HepG2 (cell line): Measurements from ENCODE around the gene SFMBT1. TPM values are rescaled to one million over a fixed set of nuclear protein-coding genes. Genes with fewer than 3 reads are reported as not detected.

Source experiments
- EP300 ChIP-seq, 3 experiments: sonication (generic) in 1 of 3; formaldehyde crosslinking in 1 of 3; IDR thresholded peaks; 2 replicates each; pipeline versions ENCODE4 v1.5.1 to v1.6.1; 2011 to 2020; ENCODE audit warnings: low read depth in 2 of 3, low read length in 2 of 3, borderline replicate concordance in 1 of 3, improper control_type of control experiment in 1 of 3, mild to moderate bottlenecking in 1 of 3, missing genetic modification reagents in 1 of 3, moderate library complexity in 1 of 3
- FOXA3 ChIP-seq: IDR thresholded peaks from 2 replicates; pipeline ENCODE4 v1.6.1; 2016; ENCODE audit warnings: missing genetic modification reagents, missing compliant biosample characterization
- FOXJ3 ChIP-seq: sonication (generic); formaldehyde crosslinking; IDR thresholded peaks from 2 replicates; pipeline ENCODE4 v1.4.0; 2020; ENCODE audit warnings: missing genetic modification reagents, mild to moderate bottlenecking, borderline replicate concordance
- JUNB ChIP-seq: sonication (generic); formaldehyde crosslinking; IDR thresholded peaks from 2 replicates; pipeline ENCODE4 v1.8.0; 2022; ENCODE audit warnings: missing genetic modification reagents, mild to moderate bottlenecking, borderline replicate concordance
- MAFF ChIP-seq: IDR thresholded peaks from 2 replicates; pipeline ENCODE4 v1.6.1; 2011; ENCODE audit warnings: low read depth, low read length, improper control_type of control experiment
- PHF20 ChIP-seq: sonication (generic); formaldehyde crosslinking; IDR thresholded peaks from 2 replicates; pipeline ENCODE4 v1.5.0; 2020; ENCODE audit warnings: mild to moderate bottlenecking, missing genetic modification reagents
- SETDB1 ChIP-seq: sonication (generic); formaldehyde crosslinking; IDR thresholded peaks from 2 replicates; pipeline ENCODE4 v1.5.1; 2020; ENCODE audit warnings: missing genetic modification reagents, mild to moderate bottlenecking, borderline replicate concordance
- SOX6 ChIP-seq, 2 experiments: fragments of 450-650 bp in 1 of 2; sonication (generic) in 1 of 2; formaldehyde crosslinking in 1 of 2; IDR thresholded peaks; 2 replicates each; pipeline versions ENCODE4 v1.4.0 to v1.6.1; 2017 to 2020; ENCODE audit warnings: antibody characterized with exemption in 1 of 2, mild to moderate bottlenecking in 1 of 2, missing genetic modification reagents in 1 of 2
- SPEN ChIP-seq: sonication (generic); formaldehyde crosslinking; IDR thresholded peaks from 2 replicates; pipeline ENCODE4 v1.5.1; 2020; ENCODE audit warnings: low read depth, mild to moderate bottlenecking, missing genetic modification reagents
- SRSF1 ChIP-seq: fragments of 200-400 bp; formaldehyde crosslinking; optimal IDR thresholded peaks from 2 replicates; pipeline ENCODE3; 2017; ENCODE audit warnings: mild to moderate bottlenecking, low read depth, low read length, moderate library complexity
- ZBTB42 ChIP-seq: sonication (generic); formaldehyde crosslinking; IDR thresholded peaks from 2 replicates; pipeline ENCODE4 v1.5.0; 2020; ENCODE audit warnings: mild to moderate bottlenecking, missing genetic modification reagents
- ZFP90 ChIP-seq: sonication (generic); formaldehyde crosslinking; IDR thresholded peaks from 2 replicates; pipeline ENCODE4 v1.8.0; 2022; ENCODE audit warnings: missing genetic modification reagents, mild to moderate bottlenecking, inconsistent platforms, borderline replicate concordance
- ZKSCAN1 ChIP-seq: fragments of 150-350 bp; IDR thresholded peaks from 2 replicates; pipeline ENCODE4 v1.6.1; 2014; ENCODE audit warnings: low read length
- ZKSCAN8 ChIP-seq: IDR thresholded peaks from 2 replicates; pipeline ENCODE4 v1.6.1; 2016; ENCODE audit warnings: borderline replicate concordance, missing genetic modification reagents, missing compliant biosample characterization
- ZNF138 ChIP-seq: sonication (generic); formaldehyde crosslinking; IDR thresholded peaks from 2 replicates; pipeline ENCODE4 v1.5.0; 2020; ENCODE audit warnings: mild to moderate bottlenecking, low read depth, missing genetic modification reagents
- ZNF180 ChIP-seq: sonication (generic); formaldehyde crosslinking; IDR thresholded peaks from 2 replicates; pipeline ENCODE4 v1.4.0; 2020; ENCODE audit warnings: low read depth, missing genetic modification reagents, borderline replicate concordance
- ZNF292 ChIP-seq: sonication (generic); formaldehyde crosslinking; IDR thresholded peaks from 2 replicates; pipeline ENCODE4 v1.8.1; 2022; ENCODE audit warnings: mild to moderate bottlenecking, low read depth, missing genetic modification reagents, borderline replicate concordance
- ZNF543 ChIP-seq: sonication (generic); formaldehyde crosslinking; IDR thresholded peaks from 2 replicates; pipeline ENCODE4 v1.4.0; 2020; ENCODE audit warnings: mild to moderate bottlenecking, missing genetic modification reagents
- ZNF550 ChIP-seq: sonication (generic); formaldehyde crosslinking; IDR thresholded peaks from 2 replicates; pipeline ENCODE4 v1.4.0; 2020; ENCODE audit warnings: mild to moderate bottlenecking, missing genetic modification reagents, borderline replicate concordance
- polyA plus RNA-seq, 8 experiments: library from polyadenylated mRNA; depleted of rRNA in 3 of 8; stranded (reverse) in 7 of 8; unstranded in 1 of 8; fragments of >200 nt; fragmentation: Illumina TruSeq in 4 of 8; extraction: Trizol in 4 of 8; gene quantifications; 2 replicates each; pipeline versions ENCODE4 v1.2.1 to v1.2.3, GENCODE V29; 2011 to 2016; ENCODE audit warnings: low read depth in 4 of 8, missing spikeins in 1 of 8, mixed read lengths in 1 of 8; ENCODE audit not compliant: insufficient read depth in 1 of 8
- total RNA-seq, 5 experiments: library from RNA; depleted of rRNA; stranded (reverse); fragments of >200 nt; fragmentation: Illumina TruSeq; extraction: Trizol; gene quantifications; 2 replicates each; pipeline ENCODE4 v1.2.3, GENCODE V29; 2016; ENCODE audit warnings: low read depth in 1 of 5
- TF ChIP-seq, protein P1 (sequence below): sonication (generic); formaldehyde crosslinking; IDR thresholded peaks from 2 replicates; pipeline ENCODE4 v1.5.0; 2020; ENCODE audit warnings: mild to moderate bottlenecking, missing genetic modification reagents, borderline replicate concordance
- TF ChIP-seq, protein P2 (sequence below): sonication (generic); formaldehyde crosslinking; IDR thresholded peaks from 2 replicates; pipeline ENCODE4 v1.5.0; 2020; ENCODE audit warnings: missing genetic modification reagents, mild to moderate bottlenecking, borderline replicate concordance

SFMBT1 gene
- total and polyA plus RNA-seq, 2 of the 13 experiments (the other 11 are each of a cell fraction or from before 2014, with no cell fraction given), result 3.8 to 12.8 TPM

DNA sequence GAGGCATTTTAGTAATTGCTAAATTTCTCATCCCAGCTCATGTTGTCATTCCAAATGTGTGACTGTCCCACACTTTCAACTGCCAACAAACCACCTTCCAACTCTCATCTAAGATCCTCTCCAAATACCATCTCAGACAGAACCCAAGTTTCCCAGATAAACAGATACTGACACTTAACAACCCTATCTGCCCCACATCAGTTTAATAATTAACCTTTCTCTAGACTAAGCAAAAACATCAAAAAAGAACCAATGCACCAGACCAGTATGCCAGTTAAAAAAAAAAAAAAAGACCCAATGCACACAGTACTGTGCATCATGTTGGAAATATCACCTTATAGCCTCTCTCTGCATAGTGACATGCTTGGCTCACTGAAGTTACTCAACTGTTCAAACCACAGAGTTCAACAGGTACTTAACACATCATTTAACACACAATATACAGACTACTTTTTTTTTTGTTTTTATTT is 5.5 kb downstream of the SFMBT1 start (continued):
- TF ChIP-seq, protein P1, sequence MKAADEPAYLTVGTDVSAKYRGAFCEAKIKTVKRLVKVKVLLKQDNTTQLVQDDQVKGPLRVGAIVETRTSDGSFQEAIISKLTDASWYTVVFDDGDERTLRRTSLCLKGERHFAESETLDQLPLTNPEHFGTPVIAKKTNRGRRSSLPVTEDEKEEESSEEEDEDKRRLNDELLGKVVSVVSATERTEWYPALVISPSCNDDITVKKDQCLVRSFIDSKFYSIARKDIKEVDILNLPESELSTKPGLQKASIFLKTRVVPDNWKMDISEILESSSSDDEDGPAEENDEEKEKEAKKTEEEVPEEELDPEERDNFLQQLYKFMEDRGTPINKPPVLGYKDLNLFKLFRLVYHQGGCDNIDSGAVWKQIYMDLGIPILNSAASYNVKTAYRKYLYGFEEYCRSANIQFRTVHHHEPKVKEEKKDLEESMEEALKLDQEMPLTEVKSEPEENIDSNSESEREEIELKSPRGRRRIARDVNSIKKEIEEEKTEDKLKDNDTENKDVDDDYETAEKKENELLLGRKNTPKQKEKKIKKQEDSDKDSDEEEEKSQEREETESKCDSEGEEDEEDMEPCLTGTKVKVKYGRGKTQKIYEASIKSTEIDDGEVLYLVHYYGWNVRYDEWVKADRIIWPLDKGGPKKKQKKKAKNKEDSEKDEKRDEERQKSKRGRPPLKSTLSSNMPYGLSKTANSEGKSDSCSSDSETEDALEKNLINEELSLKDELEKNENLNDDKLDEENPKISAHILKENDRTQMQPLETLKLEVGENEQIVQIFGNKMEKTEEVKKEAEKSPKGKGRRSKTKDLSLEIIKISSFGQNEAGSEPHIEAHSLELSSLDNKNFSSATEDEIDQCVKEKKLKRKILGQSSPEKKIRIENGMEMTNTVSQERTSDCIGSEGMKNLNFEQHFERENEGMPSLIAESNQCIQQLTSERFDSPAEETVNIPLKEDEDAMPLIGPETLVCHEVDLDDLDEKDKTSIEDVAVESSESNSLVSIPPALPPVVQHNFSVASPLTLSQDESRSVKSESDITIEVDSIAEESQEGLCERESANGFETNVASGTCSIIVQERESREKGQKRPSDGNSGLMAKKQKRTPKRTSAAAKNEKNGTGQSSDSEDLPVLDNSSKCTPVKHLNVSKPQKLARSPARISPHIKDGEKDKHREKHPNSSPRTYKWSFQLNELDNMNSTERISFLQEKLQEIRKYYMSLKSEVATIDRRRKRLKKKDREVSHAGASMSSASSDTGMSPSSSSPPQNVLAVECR (CRISPR knock-in tag), result no peak
- TF ChIP-seq ZBTB42 (CRISPR knock-in tag), result no peak
- 0 out of 2 replicates have a peak, but pooled peaks have one; percentile 23 for TF ChIP-seq FOXA3
- no peak for TF ChIP-seq SPEN
- TF ChIP-seq SOX6 (IDR thresholded peaks at IDR 0.05), result no peak
- TF ChIP-seq SOX6 (CRISPR knock-in tag; IDR thresholded peaks at IDR 0.05), result no peak
- TF ChIP-seq JUNB (CRISPR knock-in tag), result no peak
- TF ChIP-seq SETDB1 (CRISPR knock-in tag), result no peak
- TF ChIP-seq EP300 (IDR thresholded peaks at IDR 0.05; ENCODE audit: low read depth in 2 of 2, low read length in 2 of 2), result 0 out of 4 replicates have a peak, but pooled peaks of 1 of the 2 experiments have one; percentile 27
- no peak for TF ChIP-seq EP300 (CRISPR knock-in tag; IDR thresholded peaks at IDR 0.05; ENCODE audit: borderline replicate concordance)
- no peak for TF ChIP-seq SRSF1
- no peak for TF ChIP-seq ZKSCAN8 (CRISPR knock-in tag)
- no peak for TF ChIP-seq FOXJ3 (CRISPR knock-in tag)
- no peak for TF ChIP-seq ZNF292 (CRISPR knock-in tag)
- TF ChIP-seq ZNF550, result no peak
- TF ChIP-seq, protein P2, sequence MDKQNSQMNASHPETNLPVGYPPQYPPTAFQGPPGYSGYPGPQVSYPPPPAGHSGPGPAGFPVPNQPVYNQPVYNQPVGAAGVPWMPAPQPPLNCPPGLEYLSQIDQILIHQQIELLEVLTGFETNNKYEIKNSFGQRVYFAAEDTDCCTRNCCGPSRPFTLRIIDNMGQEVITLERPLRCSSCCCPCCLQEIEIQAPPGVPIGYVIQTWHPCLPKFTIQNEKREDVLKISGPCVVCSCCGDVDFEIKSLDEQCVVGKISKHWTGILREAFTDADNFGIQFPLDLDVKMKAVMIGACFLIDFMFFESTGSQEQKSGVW (CRISPR knock-in tag), result no peak
- TF ChIP-seq ZKSCAN1, result no peak
- no peak for TF ChIP-seq ZNF180 (CRISPR knock-in tag)
- no peak for TF ChIP-seq ZNF543
- no peak for TF ChIP-seq ZFP90 (CRISPR knock-in tag)
- peak; percentile 26; the same call in 1 of the 2 replicates for TF ChIP-seq MAFF
- no peak for TF ChIP-seq PHF20
- TF ChIP-seq ZNF138, result no peak
